ENCODE data around the gene LEKR1. TPM values are rescaled to one million over a fixed set of nuclear protein-coding genes. Genes with fewer than 3 reads are reported as not detected.

The LEKR1 gene
- polyA plus RNA-seq, 1 donor from 2014 or later, result 2.7 TPM

GRCh38 chr3:157027861-157028745, 201.9 kb downstream of the LEKR1 start:
- Histone ChIP-seq H3K27me3 (ENCODE audit: insufficient read depth, low read depth, low read length) (no peaks in the 10 kb centered on the region), H3K4me3 (ENCODE audit: low read length) (no peak overlapping the region), H3K36me3 (ENCODE audit: insufficient read depth, low read length) (no peaks in the 10 kb centered on the region), H3K9ac (ENCODE audit: low read length) (no peak overlapping the region), H3K27ac (ENCODE audit: low read length) (no peak overlapping the region), H2AFZ (ENCODE audit: low read depth, low read length) (no peak overlapping the region), H4K20me1 (ENCODE audit: insufficient read depth) (no peaks in the 10 kb centered on the region), H3K9me3 (ENCODE audit: low read length) (no peaks in the 10 kb centered on the region), H3K9me2 (ENCODE audit: insufficient read depth, low read length) (no peaks in the 10 kb centered on the region), H3K79me2 (replicated peaks; ENCODE audit: insufficient read depth, low read length) (no peaks in the 10 kb centered on the region), H3K4me2 (ENCODE audit: low read length) (no peak overlapping the region), H3F3A (ENCODE audit: insufficient read depth, low read length, poor library complexity, severe bottlenecking) (no peaks in the 10 kb centered on the region)
- TF ChIP-seq TAF1 (IDR thresholded peaks at IDR 0.05; ENCODE audit: low read depth), result no peak
- no peak for TF ChIP-seq RAD21 (conservative IDR thresholded peaks at IDR 0.05)
- no peak for TF ChIP-seq REST (IDR thresholded peaks at IDR 0.05; ENCODE audit: borderline replicate concordance)
- no peak for TF ChIP-seq MXI1 (conservative IDR thresholded peaks at IDR 0.05; ENCODE audit: poor library complexity, severe bottlenecking)
- no peak for TF ChIP-seq POLR2AphosphoS5 (IDR thresholded peaks at IDR 0.05)
- TF ChIP-seq SMC3 (conservative IDR thresholded peaks at IDR 0.05; ENCODE audit: poor library complexity), result no peak

- no peaks in the 10 kb centered on the region for H4K20me1 ChIP-seq (ENCODE audit: insufficient read depth)
- H3K27ac ChIP-seq (ENCODE audit: low read length), result no peak overlapping the region
- no peak overlapping the region for H3K4me2 ChIP-seq (ENCODE audit: low read length)
- H3K79me2 ChIP-seq (replicated peaks; ENCODE audit: insufficient read depth, low read length), result no peaks in the 10 kb centered on the region
- no peak overlapping the region for H3K9ac ChIP-seq (ENCODE audit: low read length)
- no peaks in the 10 kb centered on the region for H3K36me3 ChIP-seq (ENCODE audit: insufficient read depth, low read length)
- no peaks in the 10 kb centered on the region for H3K27me3 ChIP-seq (ENCODE audit: insufficient read depth, low read depth, low read length)
- H3K4me3 ChIP-seq (ENCODE audit: low read length), result no peak overlapping the region
- H3F3A ChIP-seq (ENCODE audit: insufficient read depth, low read length, poor library complexity, severe bottlenecking), result no peaks in the 10 kb centered on the region
- TF ChIP-seq TAF1 (IDR thresholded peaks at IDR 0.05; ENCODE audit: low read depth), result no peak
- no peak for TF ChIP-seq REST (IDR thresholded peaks at IDR 0.05; ENCODE audit: borderline replicate concordance)
- no peak for TF ChIP-seq POLR2AphosphoS5 (IDR thresholded peaks at IDR 0.05)
- no peak for TF ChIP-seq EP300 (conservative IDR thresholded peaks at IDR 0.05; ENCODE audit: poor library complexity, severe bottlenecking)
- no peak for TF ChIP-seq SMC3 (conservative IDR thresholded peaks at IDR 0.05; ENCODE audit: poor library complexity)
- TF ChIP-seq MXI1 (conservative IDR thresholded peaks at IDR 0.05; ENCODE audit: poor library complexity, severe bottlenecking), result no peak
- no peak for TF ChIP-seq EZH2 (IDR thresholded peaks at IDR 0.05; ENCODE audit: borderline replicate concordance, insufficient read depth, low read length, poor library complexity, severe bottlenecking)
- TF ChIP-seq RAD21 (conservative IDR thresholded peaks at IDR 0.05), result no peak
- no peak for TF ChIP-seq CTCF (IDR thresholded peaks at IDR 0.05; ENCODE audit: poor library complexity, severe bottlenecking)
- no peaks in the 10 kb centered on the region for H3K9me3 ChIP-seq (ENCODE audit: low read length)
- no peaks in the 10 kb centered on the region for H3K9me2 ChIP-seq (ENCODE audit: insufficient read depth, low read length)
- no peak overlapping the region for H2AFZ ChIP-seq (ENCODE audit: low read depth, low read length)
Observed at GRCh38 chr3:157029365-157029790, 203.2 kb downstream of the LEKR1 start.

Measured in neural cell (in vitro differentiated cells).